Measurements from ENCODE around the gene LRCOL1.

LRCOL1 gene

DNA sequence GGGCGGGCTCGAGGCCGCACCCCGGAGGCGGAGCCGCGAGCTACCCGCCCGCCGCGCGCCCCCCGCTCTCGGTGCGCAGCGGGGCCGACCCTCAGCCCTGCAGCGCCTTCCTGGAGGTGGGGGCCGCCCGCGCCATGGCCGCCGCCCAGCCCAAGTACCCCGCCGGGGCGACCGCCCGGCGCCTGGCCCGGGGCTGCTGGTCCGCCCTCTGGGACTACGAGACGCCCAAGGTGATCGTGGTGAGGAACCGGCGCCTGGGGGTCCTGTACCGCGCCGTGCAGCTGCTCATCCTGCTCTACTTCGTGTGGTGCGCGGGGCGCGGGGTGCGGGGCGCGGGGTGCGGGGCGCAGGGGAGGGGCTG is 8.3 kb upstream of the LRCOL1 start, which contains the start of gene P2RX2:
P2RX2 (plus strand) TSS at position 94 of the 361 bp plus-strand sequence; CDS start at position 135, 41 bp downstream.
- DNase-seq: no peak

DNA sequence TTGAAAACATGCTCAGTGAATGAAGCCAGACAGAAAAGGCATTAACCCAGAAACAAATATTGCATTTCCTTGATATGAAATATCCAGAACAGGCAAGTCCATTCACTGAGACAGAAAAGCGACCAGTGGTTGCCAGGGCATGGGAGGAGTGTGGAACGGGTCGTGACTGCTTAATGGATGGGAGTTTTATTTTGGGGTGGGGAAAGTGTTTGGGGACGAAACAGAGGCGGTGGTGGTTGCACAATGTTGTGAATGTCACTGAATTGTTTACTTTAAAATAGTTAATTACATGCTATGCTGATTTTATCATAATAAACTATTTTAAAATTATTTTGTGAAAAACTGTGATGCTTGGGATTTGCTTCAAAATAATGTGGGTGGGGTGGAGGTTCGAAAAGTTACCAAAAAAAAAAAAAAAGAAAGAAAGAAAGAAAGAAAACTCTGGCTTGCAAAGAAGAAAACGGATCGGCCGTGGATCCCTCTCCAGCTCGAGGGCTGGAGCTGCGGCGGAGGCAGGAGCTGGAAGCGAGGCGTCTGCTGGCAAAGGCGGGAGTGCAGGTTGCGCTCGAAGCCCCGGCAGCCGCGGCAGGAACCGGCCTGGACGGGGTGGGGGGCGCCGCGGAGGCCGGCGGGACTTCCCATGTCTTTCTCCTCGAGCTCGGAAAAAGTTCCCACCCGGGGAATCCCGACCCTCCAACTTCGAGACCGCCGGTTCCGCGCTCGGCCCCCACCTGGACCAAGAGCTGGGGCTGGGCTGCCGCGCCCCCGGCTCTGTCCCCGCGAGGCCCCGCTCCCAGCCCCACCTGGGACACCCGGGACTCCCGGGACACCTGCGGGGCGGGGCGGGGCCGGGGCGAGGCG is 7.7 kb upstream of the LRCOL1 start:
- DNase-seq: no peak

DNA sequence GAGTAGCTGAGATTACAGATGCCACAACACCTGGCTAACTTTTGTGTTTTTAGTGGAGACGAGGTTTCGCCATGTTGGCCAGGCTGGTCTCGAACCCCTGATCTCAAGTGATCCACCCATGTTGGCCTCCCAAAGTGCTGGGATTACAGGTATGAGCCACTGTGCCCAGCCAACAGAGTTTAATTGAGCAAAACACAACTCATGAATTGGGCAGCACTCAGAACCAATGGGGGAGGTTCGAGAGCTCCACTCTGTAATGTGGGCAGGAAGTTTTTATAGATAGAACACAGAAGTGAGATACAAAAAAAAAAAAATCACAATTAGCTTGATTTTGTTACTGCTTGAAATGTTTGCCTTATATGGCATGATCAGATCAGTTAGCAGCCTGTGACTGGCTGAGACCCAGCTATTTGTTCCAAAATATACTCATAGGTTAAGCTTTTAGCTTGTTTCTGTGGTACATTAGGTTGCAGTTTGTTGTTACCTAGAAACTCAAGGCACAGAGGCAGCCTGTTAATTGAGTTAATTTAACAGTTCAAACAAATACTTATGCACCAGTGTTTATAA is 6.8 kb upstream of the LRCOL1 start:
- DNase-seq: no peak

GRCh38 chr12:132615579-132616038 is 5.2 kb upstream of the LRCOL1 start:
- DNase-seq: no peak

DNA sequence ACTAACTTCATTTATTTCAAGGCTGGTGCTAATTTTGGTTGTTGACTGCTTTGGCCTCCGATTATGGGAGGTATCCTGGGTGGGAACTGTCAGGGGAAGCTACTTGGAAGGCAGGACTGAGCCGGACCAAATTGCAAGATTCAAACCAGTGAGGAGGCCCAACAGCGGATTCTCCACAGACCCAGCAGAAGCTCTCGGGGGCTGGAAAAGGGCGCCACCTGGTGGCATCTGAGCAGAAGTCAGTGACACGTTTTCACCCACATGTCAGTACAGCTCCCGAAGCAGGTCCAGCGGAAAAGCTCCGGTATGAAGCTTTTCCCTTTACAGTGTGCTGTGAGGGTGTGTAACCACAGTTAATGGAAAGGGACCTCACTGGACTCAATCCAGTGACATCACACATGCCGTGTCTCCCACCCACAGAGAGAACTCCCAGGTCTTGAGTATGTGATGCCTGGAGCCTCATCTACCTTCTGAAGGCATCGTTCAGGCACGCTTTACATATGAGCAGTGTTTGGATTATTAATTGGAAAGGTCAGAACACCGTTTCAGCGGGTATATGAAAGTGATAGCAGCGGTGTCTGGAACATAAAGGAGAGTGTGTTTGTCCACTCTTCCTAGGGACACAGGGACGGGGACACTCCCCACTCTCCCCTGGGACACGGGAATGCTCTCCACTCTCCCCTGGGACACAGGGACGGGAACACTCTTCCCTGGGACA is 4.6 kb upstream of the LRCOL1 start:
- peak; percentile 46 for DNase-seq

DNA sequence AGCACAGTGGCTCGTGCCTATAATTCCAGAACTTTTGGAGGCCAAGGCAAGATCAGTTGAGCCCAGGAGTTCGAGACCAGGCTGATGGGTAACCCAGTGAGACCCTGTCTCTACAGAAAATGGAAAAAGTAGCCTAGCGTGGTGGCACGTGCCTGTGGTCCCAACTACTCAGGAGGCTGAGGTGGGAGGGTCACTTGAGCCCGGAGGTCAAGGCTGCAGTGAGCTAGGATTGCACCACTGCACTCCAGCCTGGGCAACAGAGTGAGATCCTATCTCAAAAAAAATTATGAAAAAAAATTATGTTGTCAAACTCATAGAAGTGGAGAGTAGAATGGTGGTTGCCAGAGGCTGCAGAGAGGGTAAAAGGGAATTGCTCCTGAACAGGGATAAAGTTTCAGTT is 3.6 kb upstream of the LRCOL1 start:
- DNase-seq: no peak

DNA sequence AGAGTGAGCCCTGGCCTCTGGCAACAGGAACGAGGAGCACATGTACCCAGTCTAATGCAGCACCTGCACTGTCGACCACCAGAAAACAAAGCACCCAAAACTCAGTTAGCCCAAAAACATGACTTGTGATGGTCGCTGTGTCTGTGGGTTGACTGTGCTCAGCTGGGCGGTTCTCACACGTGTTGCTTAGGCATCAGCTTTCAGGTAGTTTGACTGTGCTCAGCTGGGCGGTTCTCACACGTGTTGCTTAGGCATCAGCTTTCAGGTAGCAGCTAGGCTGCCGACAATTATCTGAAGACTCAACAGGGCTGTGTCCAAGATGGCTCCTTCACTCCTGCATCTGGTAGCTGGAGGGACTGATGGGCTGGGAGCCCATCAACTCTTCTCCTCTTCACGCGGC is 1.2 kb upstream of the LRCOL1 start:
- no peak for DNase-seq

DNA sequence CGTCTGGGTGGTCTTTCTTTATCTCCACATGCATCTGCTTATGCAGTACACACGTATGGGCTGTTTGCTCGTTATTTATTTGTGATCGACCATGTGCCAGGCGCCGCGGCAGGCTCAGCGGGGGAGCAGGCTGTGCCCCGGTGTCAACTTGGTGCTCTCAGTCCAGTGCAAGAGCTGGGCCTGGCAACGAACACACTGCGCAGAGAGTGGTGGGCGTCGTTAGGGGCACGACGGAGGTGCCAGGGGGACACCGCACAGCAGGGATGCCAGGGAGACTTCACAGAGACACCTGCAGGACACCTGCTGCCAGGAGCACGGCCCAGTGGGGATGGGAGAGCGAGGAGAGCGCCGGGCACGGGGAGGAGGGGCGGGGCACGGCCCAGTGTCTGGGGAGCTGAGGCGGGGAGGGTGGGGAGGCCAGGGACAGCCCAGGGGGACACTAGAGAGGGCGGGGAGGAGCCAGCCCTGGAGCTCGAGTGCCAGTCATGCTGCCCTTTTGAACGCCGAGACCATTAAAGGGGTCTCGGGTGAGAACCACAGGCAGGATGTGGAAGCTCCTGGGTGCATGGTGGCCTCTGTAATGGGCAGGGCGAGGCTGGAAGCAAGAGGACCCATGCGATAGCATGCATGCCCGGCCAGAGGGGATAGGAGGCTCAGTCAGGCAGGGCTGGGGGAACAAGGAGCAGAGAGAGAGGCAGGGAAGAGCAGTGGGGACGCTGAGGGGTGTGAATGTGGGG is 652 bp upstream of the LRCOL1 start:
- no peak for DNase-seq

- DNase-seq: no peak
Measured at GRCh38 chr12:132608231-132609171, 1.9 kb downstream of the LRCOL1 start.

- no peak for DNase-seq
Measured at GRCh38 chr12:132606927-132607326, 3.5 kb downstream of the LRCOL1 start.

DNA sequence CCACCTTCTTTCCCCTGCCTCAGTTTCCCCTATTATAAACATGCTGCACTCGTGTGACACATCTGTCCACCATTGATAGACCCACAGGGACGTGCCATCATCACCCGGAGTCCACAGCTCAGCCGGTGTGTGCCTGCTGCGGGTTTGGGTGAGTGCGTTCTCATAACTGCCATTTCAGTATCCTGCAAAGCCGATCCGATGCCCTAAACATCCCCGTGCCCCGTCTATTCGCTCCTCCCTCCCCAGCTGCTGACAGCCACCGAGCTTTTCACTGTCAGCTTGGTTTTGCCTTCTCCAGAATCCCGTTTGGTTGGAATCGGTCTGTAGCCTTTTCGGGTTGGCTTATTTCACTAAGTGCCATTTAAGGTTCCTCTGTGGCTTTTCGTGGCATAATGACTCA is 3.9 kb downstream of the LRCOL1 start:
- no peak for DNase-seq

DNA sequence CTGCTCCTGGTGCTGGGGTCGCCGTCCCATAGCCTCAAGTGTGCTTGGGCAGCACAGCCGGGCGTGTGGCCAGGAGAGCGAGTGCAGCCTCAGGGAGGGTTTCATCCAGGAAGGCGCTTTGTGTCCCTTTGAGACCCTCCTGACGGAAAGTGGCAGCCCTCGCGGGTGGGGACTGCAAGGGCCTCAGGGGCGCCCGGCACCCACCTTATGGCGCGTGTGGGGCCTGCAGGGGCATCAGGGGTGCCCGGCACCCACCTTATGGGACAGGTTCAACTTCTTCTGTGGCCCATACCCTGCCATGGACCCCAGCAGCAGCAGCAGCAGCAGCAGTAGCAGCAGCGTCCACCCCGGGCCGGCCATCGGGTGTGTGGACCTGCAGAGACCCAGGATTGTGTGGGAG is 4.5 kb downstream of the LRCOL1 start:
- DNase-seq: no peak

- no peak for DNase-seq
Measured at GRCh38 chr12:132604668-132605441, 5.5 kb downstream of the LRCOL1 start.

GRCh38 chr12:132604151-132604618 is 6.2 kb downstream of the LRCOL1 start:
- DNase-seq: no peak

DNA sequence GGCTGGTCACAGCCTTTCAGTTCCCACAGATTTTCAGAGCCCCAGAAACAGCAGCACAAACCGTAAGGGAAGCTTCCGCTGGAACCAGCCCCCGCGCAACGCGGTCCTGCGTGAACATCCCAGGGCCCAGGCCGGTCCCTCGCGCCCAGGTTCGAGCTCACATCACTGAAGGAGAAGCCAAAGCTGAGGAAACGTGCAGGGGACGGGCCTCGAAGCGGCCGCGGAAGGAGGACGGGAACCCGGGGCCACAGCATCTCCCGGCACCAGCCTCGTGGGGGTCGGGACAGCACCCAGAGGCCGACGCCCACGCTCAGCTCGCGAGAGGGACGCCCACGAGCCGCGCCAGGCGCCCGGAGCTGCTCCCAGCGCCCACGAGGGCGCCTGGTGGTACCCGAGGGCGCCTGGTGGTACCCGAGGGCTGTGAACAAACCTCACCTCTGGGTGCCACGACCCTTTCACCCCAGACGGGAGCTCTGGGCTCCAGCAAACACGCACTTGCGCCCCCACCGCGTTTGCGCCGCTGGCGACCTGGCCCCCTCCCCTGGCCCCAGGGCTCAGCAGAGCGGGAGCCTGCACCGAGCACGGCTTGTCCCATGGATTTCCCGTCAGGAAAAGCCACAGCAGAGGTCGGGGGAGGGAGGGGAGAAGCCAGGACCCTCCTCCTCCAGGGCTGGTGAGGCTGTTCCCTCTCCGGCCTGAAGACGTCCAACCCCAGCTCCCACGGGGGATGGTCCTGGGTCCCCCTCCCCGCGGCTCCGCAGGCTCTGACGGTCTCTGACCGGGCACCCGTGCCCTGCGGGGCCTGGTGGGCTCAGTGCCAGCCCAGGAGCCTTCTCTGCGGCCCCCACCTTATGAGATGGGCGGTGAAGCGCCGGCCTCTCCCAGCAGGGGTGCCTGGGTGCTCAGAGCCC is 6.9 kb downstream of the LRCOL1 start:
- no peak for DNase-seq

DNA sequence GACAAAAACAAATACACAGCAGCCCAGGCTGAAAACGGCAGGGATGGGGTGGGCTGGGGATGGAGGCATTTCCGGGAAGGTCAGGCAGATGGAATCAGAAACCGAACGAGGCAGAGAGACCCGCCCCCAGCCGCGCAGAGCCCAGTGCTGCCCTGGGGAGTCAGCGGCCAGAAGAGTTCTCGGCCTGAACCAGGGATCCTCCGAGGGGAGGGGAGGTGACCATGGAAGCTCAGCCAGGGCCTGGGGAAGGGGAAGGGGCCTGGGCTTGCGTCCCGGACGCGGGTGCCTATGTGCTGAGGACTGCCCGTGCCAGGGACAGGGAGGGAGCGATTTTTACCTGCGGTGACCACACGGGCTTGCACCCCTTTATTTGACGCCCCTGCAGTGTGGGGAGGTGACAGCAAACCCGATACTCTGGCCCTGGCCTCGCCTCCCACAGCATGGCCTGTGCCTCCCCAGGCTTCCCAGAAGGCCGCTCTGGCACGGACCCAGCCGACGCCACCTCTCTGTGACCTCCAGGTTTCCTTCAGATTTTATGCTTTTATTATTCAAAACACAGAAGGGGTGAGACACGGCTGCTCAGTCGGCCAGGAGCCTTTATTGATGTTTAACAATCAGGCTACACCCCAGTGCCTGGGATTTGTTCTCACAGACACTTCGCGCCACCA is 7.7 kb downstream of the LRCOL1 start:
- no peak for DNase-seq

- no peak for DNase-seq
Measured at GRCh38 chr12:132601171-132601883, 9.1 kb downstream of the LRCOL1 start.
